Left lobe of liver (tissue), 2 donors: Measurements from ENCODE around the gene FAF1. TPM values are rescaled to one million over a fixed set of nuclear protein-coding genes. Genes with fewer than 3 reads are reported as not detected.
A peak's percentile ranks its signal among the peaks of the same experiment; 100 is the strongest.
"Not testable (repeated sequence)": the region's sequence is repeated elsewhere in the genome, so short reads cannot be mapped to it uniquely, and the experiment has no call there.

Source experiments
- ATAC-seq: fragments of 200-7000 bp; cut with Tn5 transposase; one replicate; pipeline ENCODE4 v1.9.1; 2020; ENCODE audit warnings: mild to moderate bottlenecking, moderate library complexity
- DNase-seq: peaks from one replicate; pipeline ENCODE4 v3.0.0-alpha.2; 2020; ENCODE audit warnings: low spot score
- total RNA-seq: library from RNA; stranded (reverse); gene quantifications from one replicate; pipeline ENCODE4 v1.2.1, GENCODE V29; 2021
- donor health status: DM: no; HTN: no; CAD: no; lungs with moderate emphysema.
- donor health status: DM: no; HTN: yes; CAD: no.

FAF1 gene
- total RNA-seq, 1 donor from 2014 or later: 22.3 TPM

- ATAC-seq: no peak
- no peak for DNase-seq
Observed at GRCh38 chr1:50917138-50918137, 42.6 kb downstream of the FAF1 start.

GRCh38 chr1:50915621-50916020 lies 44.4 kb downstream of the FAF1 start:
- ATAC-seq (no peak), DNase-seq (no peak)

GRCh38 chr1:50913954-50914353 lies 46.1 kb downstream of the FAF1 start:
- DNase-seq (no peak), ATAC-seq (no peak)

GRCh38 chr1:50910356-50910755 lies 49.7 kb downstream of the FAF1 start:
- not testable (repeated sequence) for ATAC-seq, DNase-seq

GRCh38 chr1:50907610-50908009 lies 52.5 kb downstream of the FAF1 start:
- ATAC-seq, DNase-seq: not testable (repeated sequence)

- not testable (repeated sequence) for ATAC-seq, DNase-seq
Observed at GRCh38 chr1:50906050-50906449, 54.0 kb downstream of the FAF1 start.

GRCh38 chr1:50902419-50902818 lies 57.6 kb downstream of the FAF1 start:
- no peak for ATAC-seq
- DNase-seq: no peak

- DNase-seq (no peak), ATAC-seq (no peak)
Observed at GRCh38 chr1:50901872-50902271, 58.2 kb downstream of the FAF1 start.

- ATAC-seq (no peak), DNase-seq (no peak)
Observed at GRCh38 chr1:50898773-50899172, 61.3 kb downstream of the FAF1 start.

- no peak for DNase-seq
Observed at GRCh38 chr1:50894340-50894739, 65.7 kb downstream of the FAF1 start.

GRCh38 chr1:50893466-50893865 lies 66.6 kb downstream of the FAF1 start:
- ATAC-seq (no peak), DNase-seq (no peak)

More at GRCh38 chr1:50894340-50894739, 65.7 kb downstream of the FAF1 start:
- no peak for ATAC-seq

- ATAC-seq, DNase-seq: not testable (repeated sequence)
Observed at GRCh38 chr1:50887555-50887954, 72.5 kb downstream of the FAF1 start.

- DNase-seq: no peak
- ATAC-seq: no peak
Observed at GRCh38 chr1:50880373-50880772, 79.7 kb downstream of the FAF1 start.

GRCh38 chr1:50879137-50879536 lies 80.9 kb downstream of the FAF1 start:
- DNase-seq (no peak), ATAC-seq (no peak)

- no peak for ATAC-seq
- DNase-seq: no peak
Observed at GRCh38 chr1:50878434-50878833, 81.6 kb downstream of the FAF1 start.

GRCh38 chr1:50877641-50878040 lies 82.4 kb downstream of the FAF1 start:
- ATAC-seq: no peak
- DNase-seq: no peak

- ATAC-seq (peak; percentile 49), DNase-seq (no peak)
Observed at GRCh38 chr1:50873458-50874187, 86.4 kb downstream of the FAF1 start.

GRCh38 chr1:50864845-50865244 lies 95.2 kb downstream of the FAF1 start:
- ATAC-seq, DNase-seq: not testable (repeated sequence)

GRCh38 chr1:50861772-50862171 lies 98.3 kb downstream of the FAF1 start:
- DNase-seq (no peak), ATAC-seq (no peak)

- DNase-seq (no peak), ATAC-seq (no peak)
Observed at GRCh38 chr1:50860702-50861101, 99.4 kb downstream of the FAF1 start.

- no peak for ATAC-seq
Observed at GRCh38 chr1:50860256-50860655, 99.8 kb downstream of the FAF1 start.

GRCh38 chr1:50859657-50860056 lies 100.4 kb downstream of the FAF1 start:
- no peak for ATAC-seq

More at GRCh38 chr1:50860256-50860655, 99.8 kb downstream of the FAF1 start:
- no peak for DNase-seq

More at GRCh38 chr1:50859657-50860056, 100.4 kb downstream of the FAF1 start:
- no peak for DNase-seq
